Measurements from ENCODE around the gene RGS9.
"Not testable (repeated sequence)": the region's sequence is repeated elsewhere in the genome, so short reads cannot be mapped to it uniquely, and the experiment has no call there.

RGS9 gene

DNA sequence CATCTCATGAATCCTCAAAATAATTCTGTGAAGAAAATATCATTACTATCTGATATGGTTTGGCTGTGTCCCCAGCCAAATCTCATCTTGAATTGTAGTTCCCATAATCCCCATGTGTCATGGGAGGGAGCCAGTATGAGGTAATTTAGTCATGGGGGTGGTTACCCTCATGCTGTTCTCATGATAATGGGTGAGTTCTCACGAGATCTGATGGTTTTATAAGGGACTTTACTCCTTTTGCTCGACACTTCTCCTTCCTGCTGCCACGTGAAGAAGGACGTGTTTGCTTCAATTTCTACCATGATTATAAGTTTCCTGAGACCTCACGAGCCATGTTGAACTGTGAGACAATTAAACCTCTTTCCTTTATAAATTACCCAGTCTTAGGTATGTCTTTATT lies 20.7 kb upstream of the RGS9 start:
- not testable (repeated sequence) for DNase-seq

DNA sequence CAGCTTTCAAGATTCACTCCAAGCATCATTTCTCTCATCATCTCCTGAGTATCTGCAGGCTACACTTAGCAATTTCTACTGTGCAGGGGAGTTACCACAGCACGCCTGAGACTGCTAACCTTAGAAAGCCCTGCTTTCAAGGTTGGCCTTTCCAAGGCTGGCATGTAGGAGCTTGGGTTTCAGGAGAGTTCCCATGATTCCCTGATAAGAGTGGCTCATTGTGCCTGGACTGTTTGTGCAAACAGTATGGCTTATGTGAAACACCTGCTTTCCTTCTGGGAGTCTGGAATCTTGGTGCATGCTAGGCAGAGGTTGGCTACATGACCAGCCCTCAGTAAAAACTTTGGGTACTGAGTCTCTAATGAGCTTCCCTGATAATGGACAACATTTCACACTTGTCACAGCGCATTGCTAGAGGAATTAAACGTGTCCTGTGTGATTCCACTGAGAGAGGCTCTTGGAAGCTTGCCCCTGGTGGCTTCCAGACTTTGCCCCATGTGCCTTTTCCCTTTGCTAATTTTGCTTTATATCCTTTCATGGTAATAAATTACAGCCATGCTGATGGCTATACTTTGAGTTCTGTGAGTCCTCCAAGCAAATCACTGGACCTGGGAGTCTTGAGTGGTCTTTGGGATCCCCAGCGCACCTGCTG lies 19.7 kb upstream of the RGS9 start:
- no peak for DNase-seq

DNA sequence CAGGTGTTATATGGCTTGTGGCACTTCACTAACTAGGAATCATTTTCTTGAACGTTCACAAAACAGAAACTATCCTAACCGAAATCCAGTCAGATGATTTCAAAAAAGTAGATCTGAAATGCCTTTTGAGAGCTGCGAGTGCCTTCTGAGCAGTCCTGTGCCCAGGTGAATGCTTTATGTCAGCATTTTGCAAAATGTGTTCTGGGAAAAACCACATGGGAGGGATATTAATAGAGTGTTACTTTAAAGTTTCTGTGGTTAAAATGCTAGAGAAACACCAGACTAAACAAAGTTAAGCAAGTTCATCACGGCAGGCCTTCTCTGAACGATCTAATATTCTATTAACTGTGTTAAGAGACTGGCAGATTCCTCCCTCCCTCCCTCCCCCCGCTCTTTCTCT lies 15.8 kb upstream of the RGS9 start:
- no peak for DNase-seq

DNA sequence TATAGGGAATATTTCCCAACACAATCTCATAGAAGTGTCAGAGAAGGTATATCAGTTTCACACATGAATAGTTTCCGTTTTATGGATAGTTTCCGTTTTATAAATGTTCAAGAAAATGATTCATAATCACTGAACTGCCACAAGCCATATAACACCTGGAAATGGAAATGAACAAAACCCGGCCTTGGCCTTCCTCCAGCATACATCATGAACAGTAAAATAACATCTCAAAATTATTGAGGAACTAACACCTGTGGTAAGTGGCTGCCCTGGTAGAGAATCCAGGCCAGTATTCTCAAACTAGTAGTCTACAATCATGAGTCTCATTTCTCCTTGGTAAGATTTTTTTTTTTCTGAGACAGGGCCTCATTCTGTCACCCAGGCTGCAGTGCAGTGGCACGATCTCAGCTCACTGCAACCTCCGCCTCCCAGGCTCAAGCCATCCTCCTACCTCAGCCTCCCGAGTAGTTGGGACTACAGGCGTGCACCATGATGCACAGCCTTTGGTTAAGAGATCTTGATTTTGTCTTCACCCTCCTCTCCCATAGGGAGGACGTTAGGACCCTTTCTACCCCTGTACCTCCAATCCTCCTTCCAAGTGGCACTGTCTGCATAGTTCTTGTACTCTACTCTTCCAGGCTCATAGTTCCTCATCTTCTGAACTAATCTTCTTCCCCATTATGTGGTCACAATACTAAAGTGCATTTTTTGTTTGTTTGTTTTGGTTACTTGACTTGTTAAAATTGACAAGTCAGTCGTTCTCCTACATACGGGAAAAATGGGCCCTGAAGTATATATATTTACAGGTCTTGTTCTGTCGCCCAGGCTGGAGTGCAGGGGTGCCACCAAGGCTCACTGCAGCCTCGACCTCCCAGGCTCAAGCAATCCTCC lies 15.0 kb upstream of the RGS9 start:
- DNase-seq: peak; percentile 79

DNA sequence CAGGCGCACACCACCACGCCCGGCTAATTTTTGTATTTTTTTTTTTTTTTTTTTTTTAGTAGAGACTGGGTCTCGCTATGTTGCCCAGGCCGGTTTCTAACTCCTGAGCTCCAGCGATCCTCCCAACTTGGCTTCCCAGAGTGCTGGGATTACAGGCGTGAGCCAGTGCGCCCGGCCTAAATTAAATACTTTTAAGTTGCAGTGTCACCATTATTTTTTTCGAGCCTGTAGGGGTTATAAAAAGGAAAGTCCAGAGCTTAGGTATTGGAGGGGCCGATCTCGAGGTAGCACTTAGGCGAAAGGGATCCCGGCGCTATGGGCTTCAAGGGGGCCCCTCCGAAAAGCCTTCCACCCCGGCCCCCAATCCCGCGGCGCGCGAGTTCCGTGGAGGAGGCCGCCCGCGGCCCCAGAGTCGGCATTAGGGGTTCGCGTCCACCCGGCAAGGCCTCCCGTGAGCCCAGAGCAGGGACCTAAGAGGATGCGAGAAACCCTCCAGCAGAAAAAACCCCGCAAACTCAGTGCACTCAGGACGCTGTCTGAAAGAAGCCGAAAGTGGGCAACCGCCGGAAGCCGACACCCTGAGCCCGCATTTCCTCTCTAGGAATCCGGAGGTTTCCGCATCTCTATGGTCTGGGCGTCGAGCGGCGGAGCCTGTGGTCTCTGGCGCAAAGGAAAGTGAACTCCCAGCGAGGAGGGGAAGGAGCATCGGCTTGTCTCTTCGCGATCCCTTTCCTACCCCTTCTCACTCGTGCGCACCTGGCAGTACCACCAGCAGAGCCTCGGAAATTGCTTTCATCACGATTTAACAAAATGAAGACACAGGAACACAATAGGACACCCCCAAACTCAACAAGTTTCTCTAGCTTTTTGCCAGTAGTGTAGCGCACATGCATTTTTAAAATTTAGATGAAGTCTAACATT lies 14.1 kb upstream of the RGS9 start:
- peak; percentile 84 for DNase-seq

DNA sequence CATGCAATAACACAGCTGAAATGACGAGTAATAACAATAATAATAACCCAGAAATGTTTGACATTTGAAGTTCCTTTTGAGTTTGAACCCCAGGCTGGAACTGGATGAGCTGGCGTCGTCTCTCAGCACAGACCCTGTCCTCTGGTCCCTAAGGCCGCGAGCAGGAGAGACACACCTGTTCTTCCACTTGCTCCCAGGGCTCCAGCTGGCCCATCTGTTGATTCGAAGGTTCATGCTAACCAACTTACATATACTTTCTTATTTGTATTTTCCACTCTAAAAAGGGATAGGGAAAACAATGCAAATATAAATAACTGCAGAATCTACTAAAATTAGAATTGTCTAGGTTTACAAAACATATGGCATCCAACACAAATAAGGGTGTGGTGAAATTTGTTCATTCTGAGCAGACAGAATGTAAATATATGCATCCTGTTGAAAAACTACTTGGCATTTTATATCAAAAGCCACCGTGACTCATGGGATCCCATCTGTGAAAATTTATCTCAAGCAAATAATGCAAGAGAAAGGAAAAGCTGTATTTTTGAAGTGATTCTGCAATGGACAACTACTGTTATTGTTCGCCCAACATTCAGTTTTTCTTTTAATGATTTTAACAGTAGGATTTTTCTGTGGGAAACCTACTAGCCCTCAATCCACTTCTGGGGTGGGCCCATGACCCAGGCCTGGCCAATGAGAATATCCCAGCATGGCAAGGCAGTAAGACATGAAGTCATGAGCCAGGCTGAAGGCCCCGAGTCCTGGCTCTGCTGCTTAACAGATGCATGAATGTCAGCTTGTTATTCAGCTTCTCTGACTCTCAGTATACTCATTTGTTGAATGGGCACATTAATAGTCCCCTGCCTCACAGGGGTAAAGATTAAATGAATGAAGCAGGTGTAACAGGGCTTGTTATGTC lies 13.2 kb upstream of the RGS9 start:
- no peak for DNase-seq

DNA sequence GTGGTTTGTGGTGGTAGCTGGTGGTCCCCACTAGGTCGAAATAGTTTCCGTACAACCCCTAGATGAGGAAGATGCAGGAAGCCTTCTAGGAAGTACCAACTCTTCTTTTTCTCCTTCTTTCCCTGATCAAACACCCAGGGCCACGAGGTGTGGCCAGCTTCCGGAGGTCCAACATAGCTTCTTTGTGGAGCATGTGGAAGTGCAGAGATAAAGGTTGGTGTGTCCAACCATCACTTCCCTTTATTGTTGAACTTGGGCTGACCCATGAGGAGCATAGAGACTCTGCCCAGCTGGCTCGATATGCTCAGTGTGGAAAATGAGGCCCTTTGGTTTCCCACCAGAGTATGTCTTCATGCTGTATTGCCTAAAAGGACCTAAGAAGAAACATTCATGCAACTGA lies 6.3 kb upstream of the RGS9 start:
- DNase-seq: no peak

DNA sequence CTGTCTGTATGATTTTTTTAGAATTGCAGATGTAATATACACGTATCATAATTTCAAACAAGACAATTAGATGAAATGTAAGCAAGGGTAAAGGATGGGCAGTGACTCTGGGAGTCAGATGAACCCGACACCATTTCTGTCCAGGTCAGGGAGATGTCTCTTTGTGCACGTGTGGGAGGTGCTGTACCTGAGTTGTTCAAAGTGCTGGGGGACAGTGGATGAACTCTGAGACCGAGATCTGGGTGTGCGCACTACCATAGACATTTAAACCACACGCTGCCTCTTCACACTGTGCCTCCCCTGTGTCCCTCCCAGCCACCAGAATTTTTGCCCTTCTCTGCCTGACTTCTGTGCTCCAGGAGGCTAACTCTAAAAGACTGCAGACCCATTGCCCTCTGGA lies 5.9 kb upstream of the RGS9 start:
- no peak for DNase-seq

DNA sequence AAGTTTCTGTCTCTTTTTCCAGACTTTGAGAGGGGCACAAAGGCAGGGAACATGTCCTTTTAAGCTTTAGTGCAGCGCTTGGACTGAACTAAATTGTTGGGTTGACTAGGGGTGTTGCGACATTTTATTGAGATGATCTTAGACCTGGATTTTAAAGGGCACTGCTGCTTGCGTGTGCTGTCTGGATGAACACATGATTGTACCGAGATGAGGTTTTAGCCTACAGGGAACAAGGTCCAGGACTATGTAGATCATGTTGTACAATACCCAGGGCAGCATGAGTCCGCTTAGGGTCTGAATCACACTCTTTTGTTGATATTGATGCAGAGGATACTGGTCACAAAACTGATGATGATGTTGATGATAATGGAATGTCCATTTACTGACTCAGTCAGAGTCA lies 5.2 kb upstream of the RGS9 start:
- DNase-seq: no peak

DNA sequence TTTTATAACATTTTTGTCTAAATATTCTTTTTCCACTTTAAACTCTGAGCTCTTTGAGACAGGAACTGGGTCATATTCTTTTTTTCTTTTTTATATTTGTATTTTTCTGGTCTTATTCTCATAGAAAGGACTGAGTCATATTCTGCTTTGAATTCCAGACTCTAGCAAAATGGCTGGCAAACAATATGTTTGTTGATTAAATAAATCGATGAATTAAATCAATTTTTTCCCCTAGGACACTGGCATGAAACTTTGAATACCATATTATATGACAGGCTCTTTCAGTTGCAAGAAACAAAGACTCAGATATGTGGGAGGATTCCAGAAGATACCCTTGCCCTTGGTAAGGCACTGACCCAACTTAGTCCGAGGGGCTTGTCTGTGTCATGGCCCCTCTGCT lies 3.1 kb upstream of the RGS9 start:
- DNase-seq: no peak

DNA sequence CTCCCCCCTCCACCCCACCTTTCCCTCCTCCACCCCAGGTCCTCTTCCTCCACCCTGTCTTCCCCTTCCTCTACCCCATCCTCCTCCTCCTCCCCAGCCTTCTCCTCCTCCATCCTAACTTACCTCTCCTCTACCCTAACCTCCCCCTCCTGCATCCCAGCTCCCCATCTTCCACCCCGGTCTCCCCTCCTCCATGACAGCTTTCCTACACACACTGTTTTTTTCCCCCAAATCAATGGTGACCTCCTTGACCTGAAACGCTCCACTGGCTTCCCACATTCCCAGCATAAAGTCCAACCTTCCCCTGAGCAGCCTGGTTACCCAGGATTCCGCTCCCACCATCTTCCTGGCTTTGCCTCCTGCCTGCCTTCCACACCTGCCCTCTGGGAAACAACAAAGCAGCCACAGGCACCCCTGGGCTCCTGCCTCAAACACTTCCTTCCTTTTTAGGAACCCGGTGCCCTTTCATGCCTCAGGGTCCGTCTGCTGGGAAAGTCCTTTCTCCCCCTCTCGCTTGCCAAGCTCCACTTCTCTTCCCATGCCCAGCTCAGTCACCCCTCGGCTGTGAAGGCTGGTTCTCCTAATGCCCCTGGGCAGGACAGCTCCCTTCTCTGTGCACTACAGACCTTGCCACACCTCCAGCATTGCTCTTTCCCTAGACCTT lies 2.1 kb downstream of the RGS9 start:
- DNase-seq: no peak

DNA sequence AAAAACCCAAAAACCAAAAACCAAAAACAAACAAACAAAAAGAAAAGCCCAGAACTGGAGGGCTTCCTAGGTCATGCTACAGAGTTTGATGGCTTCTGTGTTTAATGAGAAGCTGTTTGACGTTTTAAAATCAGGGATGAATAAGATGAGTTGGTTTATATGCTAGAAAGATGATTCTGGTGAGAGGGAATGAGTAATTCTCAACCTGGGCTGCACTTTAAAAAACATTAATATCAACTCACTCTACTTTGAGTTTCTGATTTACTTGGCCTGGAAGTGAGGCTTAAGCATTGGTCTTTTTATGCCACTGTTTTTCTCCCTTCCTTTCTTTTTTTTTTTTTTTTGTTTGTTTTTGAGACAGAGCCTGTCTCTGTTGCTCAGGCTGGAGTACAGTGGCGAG lies 5.1 kb downstream of the RGS9 start:
- DNase-seq: no peak

DNA sequence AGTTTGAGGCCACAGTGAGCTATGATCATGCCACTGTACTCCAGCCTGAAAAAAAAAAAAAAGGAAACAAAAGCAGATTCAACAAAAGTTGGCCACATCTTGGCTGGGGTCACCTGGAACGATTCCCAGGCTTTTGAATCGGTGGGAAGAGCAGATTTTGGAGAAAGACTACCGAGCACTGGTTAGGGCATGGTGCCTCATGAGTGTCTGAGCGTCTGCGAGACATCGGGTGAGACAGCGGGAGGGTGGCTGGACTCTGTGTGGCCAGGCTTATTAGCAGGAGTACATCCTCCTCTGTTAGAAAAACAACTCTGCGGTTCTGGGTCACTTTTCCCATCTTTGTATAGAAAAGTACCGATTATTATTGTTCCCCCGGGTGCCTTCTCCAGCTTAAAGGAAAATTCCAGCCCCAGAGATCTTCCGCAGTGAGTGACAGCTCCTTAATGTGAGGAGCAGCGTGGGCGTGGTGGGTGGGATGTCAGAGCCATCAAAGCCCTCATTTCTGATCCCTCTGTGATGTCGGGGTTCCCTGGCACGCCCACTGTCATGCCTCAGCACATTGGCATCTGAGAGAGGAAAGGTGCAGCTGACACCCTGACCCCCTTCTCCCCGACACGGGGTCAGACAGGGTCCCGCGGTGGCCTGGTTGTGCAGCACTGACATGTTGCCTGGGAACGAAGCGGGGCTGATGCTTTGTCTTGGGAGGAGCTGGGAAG lies 6.9 kb downstream of the RGS9 start:
- no peak for DNase-seq

DNA sequence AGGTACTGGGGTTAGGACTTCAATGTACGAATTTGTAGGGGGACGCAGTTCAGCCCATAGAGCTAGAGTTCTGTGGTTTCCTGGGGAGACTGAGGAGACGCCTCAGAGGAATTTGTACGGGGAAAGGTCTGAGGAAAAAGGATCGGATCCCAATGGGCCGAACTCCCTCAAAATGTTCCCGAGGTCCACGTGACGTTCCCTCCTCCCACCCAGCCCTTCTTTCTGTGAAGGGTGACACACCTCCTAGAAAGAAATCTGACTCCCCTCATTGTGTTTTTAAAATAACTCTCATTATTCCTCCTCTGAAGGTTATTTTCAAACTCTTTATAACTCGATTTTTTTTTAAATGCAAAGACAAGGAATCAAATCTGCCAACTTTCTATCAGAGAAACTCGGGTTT lies 8.6 kb downstream of the RGS9 start:
- no peak for DNase-seq

DNA sequence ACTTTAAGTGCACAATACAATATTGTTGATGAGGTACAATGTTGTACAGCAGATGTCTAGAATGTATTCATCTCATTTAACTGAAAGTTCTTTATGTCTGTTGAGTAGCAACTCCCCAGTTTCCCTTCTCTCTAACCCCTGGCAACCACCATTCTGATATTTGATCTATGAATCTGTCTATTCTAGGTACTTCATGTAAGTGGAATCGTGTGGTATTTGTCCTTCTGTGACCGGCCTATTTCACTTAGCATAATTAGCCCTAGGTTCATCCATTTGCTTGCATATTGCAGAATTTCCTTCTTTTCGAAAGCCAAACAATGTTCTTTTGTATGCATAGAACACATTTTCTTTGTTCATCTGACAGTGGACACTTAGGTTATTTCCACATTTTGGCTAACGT lies 10.8 kb downstream of the RGS9 start:
- DNase-seq: no peak

DNA sequence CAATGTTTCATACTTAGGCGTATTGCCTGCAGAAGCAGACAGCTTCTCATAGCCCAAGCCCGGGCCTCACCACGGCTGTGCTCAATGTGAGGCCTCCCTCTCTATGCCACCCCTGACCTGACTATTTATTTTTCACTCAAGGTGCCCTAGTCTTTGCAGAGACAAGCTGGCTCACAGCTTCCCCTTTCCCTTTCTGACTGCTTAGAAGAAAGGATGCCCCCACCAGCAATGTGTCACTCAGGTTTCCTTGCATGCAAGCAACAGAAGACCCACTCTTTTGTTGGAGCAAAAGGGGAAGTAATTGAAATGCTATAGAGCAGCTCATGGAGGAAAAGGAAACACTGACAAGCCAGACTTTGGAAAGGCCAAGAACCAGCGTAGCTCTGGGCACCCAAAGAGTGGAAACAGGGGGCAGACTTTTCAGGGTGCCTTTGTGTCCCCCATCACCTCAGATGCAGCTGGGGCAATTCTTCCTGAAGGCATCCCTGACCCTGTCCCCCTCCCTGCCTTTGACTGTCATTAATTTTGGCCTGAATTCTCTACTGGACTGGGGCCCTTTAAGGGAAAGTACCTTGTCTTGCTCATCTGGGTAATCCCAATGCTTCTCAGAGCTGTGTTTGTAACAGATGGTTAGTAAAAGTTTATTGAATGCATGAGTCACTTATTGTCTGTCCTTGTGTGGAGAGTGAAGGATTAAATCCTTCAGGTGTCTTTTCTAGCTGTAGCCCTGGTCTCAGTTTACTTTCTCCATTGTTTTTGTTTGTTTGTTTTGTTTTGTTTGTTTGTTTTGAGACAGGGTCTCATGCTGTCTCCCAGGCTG lies 17.8 kb downstream of the RGS9 start:
- no peak for DNase-seq

DNA sequence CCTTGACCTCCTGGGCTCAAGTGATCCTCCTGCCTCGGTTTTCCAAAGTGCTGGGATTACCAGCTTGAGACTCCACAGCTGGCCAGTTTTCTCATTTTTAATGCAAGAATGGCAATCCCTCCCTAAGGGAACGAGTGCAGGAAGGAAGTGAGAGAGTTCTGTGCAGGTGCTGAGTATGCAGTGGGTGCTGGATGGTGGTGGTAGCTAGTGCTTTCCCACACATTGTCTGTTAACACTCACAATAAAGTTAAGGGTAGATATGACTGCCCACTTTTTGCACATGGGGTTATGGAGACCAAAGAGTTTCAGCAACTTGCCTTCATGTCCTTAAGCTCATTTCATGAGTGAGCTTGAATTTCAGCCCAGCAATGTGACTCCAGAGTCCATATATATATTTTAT lies 18.5 kb downstream of the RGS9 start:
- DNase-seq: no peak

DNA sequence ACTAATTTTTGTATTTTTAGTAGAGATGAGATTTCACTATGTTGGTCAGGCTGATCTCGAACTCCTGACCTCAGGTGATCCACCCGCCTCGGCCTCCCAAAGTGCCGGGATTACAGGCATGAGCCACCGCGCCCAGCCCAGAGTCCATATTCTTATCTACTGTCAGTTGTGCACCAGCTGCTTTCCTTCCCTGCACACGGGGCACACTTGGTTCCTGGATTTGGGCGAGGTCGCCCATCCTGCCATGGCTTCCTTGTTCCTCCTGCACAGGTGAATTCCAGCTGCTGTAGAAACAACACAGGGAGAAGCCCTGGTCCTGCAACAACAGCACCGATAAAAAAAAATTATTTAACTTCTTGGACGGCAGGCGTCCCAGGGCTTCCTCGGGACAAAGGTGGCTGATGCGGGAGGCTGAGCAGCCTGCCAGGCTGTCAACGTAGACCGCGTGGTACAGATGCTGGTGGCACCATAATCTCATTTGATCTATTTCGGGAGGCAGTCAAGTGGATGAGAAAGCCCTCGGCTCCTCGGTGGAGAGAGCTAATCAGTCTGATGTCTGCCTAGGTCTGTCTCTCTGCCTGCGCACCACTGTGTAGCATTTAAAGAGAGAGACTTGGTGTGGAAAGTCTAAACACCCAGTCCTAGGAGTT lies 19.1 kb downstream of the RGS9 start:
- no peak for DNase-seq

DNA sequence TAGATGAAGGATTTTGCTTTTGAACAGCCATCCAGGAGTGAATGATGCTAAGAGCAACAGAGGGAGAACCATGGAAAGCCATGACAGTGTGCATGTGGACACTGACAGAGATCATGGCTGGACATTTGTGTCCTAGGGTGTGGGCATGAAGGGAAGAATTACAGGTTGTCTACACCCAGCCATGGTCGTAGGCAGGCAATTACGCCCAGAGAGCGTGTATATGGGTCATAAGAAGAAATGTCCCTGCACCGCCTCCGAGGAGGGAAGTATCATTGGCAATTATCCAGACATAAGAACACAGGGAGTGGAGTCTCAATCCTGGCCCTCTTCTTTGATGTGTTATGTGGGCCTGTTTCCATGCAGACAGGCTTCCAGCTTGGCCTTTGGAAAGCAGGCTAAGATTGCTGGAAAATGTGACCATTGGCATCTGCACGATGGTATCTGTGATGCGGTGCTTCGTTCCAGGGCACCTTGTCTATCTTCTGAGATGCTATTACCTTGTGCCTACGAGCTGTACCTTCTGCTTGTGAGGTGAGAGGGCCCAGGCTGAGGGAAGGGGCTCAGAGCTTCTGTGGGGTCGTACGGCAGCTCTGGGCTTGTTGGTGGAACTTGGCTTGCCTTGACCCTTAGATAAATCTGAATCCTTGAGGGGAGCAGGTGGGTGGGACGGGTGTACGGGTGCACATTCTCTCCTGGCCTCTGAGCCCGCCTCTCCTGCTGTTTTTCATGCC lies 19.8 kb downstream of the RGS9 start:
- DNase-seq: no peak
